PC-9 (cell line): ENCODE results near the gene TM2D1. TPM values are rescaled to one million over a fixed set of nuclear protein-coding genes. Genes with fewer than 3 reads are reported as not detected.

ENCODE experiments used
- Bru-seq: library from RNA; stranded (reverse); fragments of 400-500 nt; gene quantifications from one replicate; lab custom pipeline; 2021; lab: Mats Ljungman, UMichigan
- BruChase-seq, 2 experiments: library from RNA; stranded (reverse); fragments of 400-500 nt; gene quantifications; one replicate each; lab custom pipeline; 2021; lab: Mats Ljungman, UMichigan
- BruUV-seq: library from RNA; stranded (reverse); fragments of 400-500 nt; replicated peaks from 2 replicates; lab custom pipeline; 2021; lab: Mats Ljungman, UMichigan
- CTCF ChIA-PET: fragments of 300-600 bp; sonication (Branson Sonifier 250); formaldehyde crosslinking; loops from one replicate; lab custom pipeline; 2022; ENCODE audit warnings: antibody characterized with exemption; lab: Charles Lee
- POLR2A ChIA-PET: fragments of 300-600 bp; sonication (Branson Sonifier 250); formaldehyde crosslinking; loops from one replicate; lab custom pipeline; 2022; ENCODE audit warnings: antibody characterized with exemption; ENCODE audit not compliant: unreplicated experiment; lab: Charles Lee
- DNase-seq, 2 experiments: peaks; one replicate each; pipeline versions ENCODE4 v3.0.0 to v3.0.0-alpha.2; 2015 to 2022; ENCODE audit warnings: mixed read lengths in 1 of 2
- H2AFZ ChIP-seq: fragments of 200-600 bp; sonication (generic); 2 replicates; pipeline ENCODE4 v1.8.1; 2017; ENCODE audit warnings: antibody characterized with exemption
- H3F3A ChIP-seq: fragments of 200-600 bp; sonication (generic); 2 replicates; pipeline ENCODE4 v1.8.1; 2017; ENCODE audit warnings: antibody characterized with exemption, mild to moderate bottlenecking, low read depth; ENCODE audit not compliant: insufficient read depth
- H3K27ac ChIP-seq: fragments of 200-600 bp; sonication (generic); 2 replicates; pipeline ENCODE4 v1.6.1; 2016; ENCODE audit warnings: mixed run types
- H3K27me3 ChIP-seq: fragments of 200-600 bp; sonication (generic); 2 replicates; pipeline ENCODE4 v1.6.1; 2016; ENCODE audit warnings: low read depth, mixed run types; ENCODE audit not compliant: insufficient read depth
- H3K36me3 ChIP-seq: fragments of 200-600 bp; sonication (generic); 2 replicates; pipeline ENCODE4 v1.6.1; 2016; ENCODE audit warnings: low read depth, mixed run types
- H3K4me1 ChIP-seq: fragments of 200-600 bp; sonication (generic); replicated peaks from 2 replicates; pipeline ENCODE4 v1.6.1; 2016; ENCODE audit warnings: mixed run types; ENCODE audit not compliant: insufficient read depth
- H3K4me2 ChIP-seq: fragments of 200-600 bp; sonication (generic); 2 replicates; pipeline ENCODE4 v1.6.1; 2017; ENCODE audit warnings: mixed run types
- H3K4me3 ChIP-seq: fragments of 200-600 bp; sonication (generic); 2 replicates; pipeline ENCODE4 v1.6.1; 2016; ENCODE audit warnings: mixed run types
- H3K79me2 ChIP-seq: fragments of 200-600 bp; sonication (generic); 2 replicates; pipeline ENCODE4 v1.6.1; 2017; ENCODE audit warnings: low read depth, mixed run types
- H3K9me2 ChIP-seq: fragments of 200-600 bp; sonication (generic); 2 replicates; pipeline ENCODE4 v1.8.1; 2017; ENCODE audit warnings: mild to moderate bottlenecking; ENCODE audit not compliant: insufficient read depth
- H3K9me3 ChIP-seq: fragments of 200-600 bp; sonication (generic); 2 replicates; pipeline ENCODE4 v1.8.1; 2016; ENCODE audit warnings: low read depth; ENCODE audit not compliant: insufficient read depth
- H4K20me1 ChIP-seq: fragments of 200-600 bp; sonication (generic); 2 replicates; pipeline ENCODE4 v1.8.1; 2017; ENCODE audit not compliant: insufficient read depth
- CTCF ChIP-seq: fragments of 200-600 bp; sonication (generic); conservative IDR thresholded peaks from 2 replicates; pipeline ENCODE4 v1.6.1; 2017; ENCODE audit warnings: mixed run types, antibody characterized with exemption, mild to moderate bottlenecking, moderate library complexity
- EZH2 ChIP-seq: fragments of 200-600 bp; sonication (generic); IDR thresholded peaks from 2 replicates; pipeline ENCODE4 v1.8.0; 2017; ENCODE audit warnings: antibody characterized with exemption, low read depth
- intact Hi-C: fragments of 100-400 bp; cut with micrococcal nuclease; formaldehyde crosslinking; loops from one replicate; pipeline ENCODE4 v1.10.0; 2022; ENCODE audit not compliant: unreplicated experiment
- long read RNA-seq: library from polyadenylated mRNA; stranded (forward); transcript quantifications from one replicate; pipeline ENCODE4 v2.0.0, GENCODE V29; 2022
- total RNA-seq: library from RNA; stranded (reverse); gene quantifications from 2 replicates; pipeline ENCODE4 v1.2.3, GENCODE V29; 2021

The TM2D1 gene
- total RNA-seq: 36.8 and 42.0 TPM in 2 replicates
- Bru-seq, nascent RNA: percentile 91 among the genes with signal in this experiment
- BruChase-seq, experiment 1, labeled RNA remaining after a 2-hour chase: percentile 94 among the genes with signal in this experiment
- percentile 75 among the genes with signal in this experiment for BruChase-seq, experiment 2, labeled RNA remaining after a 6-hour chase
- long read RNA-seq, transcript TM2D1-201 (7 exons, 1,250 nt): major isoform, 72 of 114 reads
- long read RNA-seq, partial matches to known transcripts: 9 of 114 reads
- long read RNA-seq, other reads (novel, unspliced or antisense): 32 of 114 reads

GRCh38 chr1:61724813-61725694, at the start of gene TM2D1:
TM2D1 (minus strand) TSS chr1:61725141; CDS start chr1:61725120, 21 bp downstream.
- ChIA-PET CTCF (no interaction called here), POLR2A (interaction anchor here (0.6 kb wide), 3 partner anchors 12 to 88 kb away, joined by 3 to 7 read pairs (median 4); no protein-coding TSS in a partner anchor)
- Histone ChIP-seq H4K20me1 (no peaks in the 10 kb centered on the region), H3F3A (peaks cover 8% of the 10 kb centered on the region), H3K27me3 (no peaks in the 10 kb centered on the region), H2AFZ (peak within 1 kb of the TSS; percentile 89), H3K4me2 (peak within 1 kb of the TSS; percentile 89), H3K79me2 (peaks cover 46% of the 10 kb centered on the region), H3K4me3 (peak within 1 kb of the TSS; percentile 95), H3K36me3 (peaks cover 5% of the 10 kb centered on the region; the same call in 1 of the 2 replicates), H3K4me1 (peaks cover 28% of the 10 kb centered on the region; the same call in 1 of the 2 replicates), H3K9me2 (no peaks in the 10 kb centered on the region), H3K27ac (peak within 1 kb of the TSS; percentile 74), H3K9me3 (no peaks in the 10 kb centered on the region)
- DNase-seq: peak; percentile 87 to 90
- BruUV-seq: no TSS peak
- intact Hi-C loops: loop anchor here (1.0 kb wide), 1 partner anchor 17 kb away; the partner anchor contains the start of gene PATJ
- TF ChIP-seq EZH2 (no peak), CTCF (no peak)

GRCh38 chr1:61770131-61770530, 45.2 kb upstream of the TM2D1 start:
- Histone ChIP-seq H2AFZ (no peak overlapping the region), H3K27me3 (no peaks in the 10 kb centered on the region), H3F3A (peaks cover 34% of the 10 kb centered on the region; the same call in 1 of the 2 replicates), H3K79me2 (0 out of 2 replicates have a peak, but pooled peaks cover 10% of the 10 kb centered on the region), H3K27ac (0 out of 2 replicates have a peak overlapping the region, but pooled peaks have one; percentile 3), H4K20me1 (peaks cover 22% of the 10 kb centered on the region), H3K9me2 (no peaks in the 10 kb centered on the region), H3K4me3 (no peak overlapping the region), H3K36me3 (peaks cover 57% of the 10 kb centered on the region), H3K4me2 (no peak overlapping the region), H3K9me3 (no peaks in the 10 kb centered on the region), H3K4me1 (no peaks in the 10 kb centered on the region)
- ChIA-PET POLR2A (interaction anchor here (0.6 kb wide), 1 partner anchor 455 kb away, joined by 4 read pairs; no protein-coding TSS in a partner anchor), CTCF (no interaction called here)
- DNase-seq: no peak
- no TSS peak for BruUV-seq
- intact Hi-C loops: no loop called here
- TF ChIP-seq CTCF: no peak
- TF ChIP-seq EZH2: no peak

- no peak overlapping the region for H3K4me2 ChIP-seq
- peaks cover 23% of the 10 kb centered on the region for H3K4me1 ChIP-seq
- ChIA-PET POLR2A (no interaction called here), CTCF (no interaction called here)
- intact Hi-C loops: no loop called here
- H3K9me2 ChIP-seq: no peaks in the 10 kb centered on the region
- H3K27ac ChIP-seq: no peak overlapping the region; the same call in 1 of the 2 replicates
- no peak overlapping the region for H3K4me3 ChIP-seq
- no peaks in the 10 kb centered on the region for H3K27me3 ChIP-seq
- no peak for TF ChIP-seq CTCF
- TF ChIP-seq EZH2: no peak
- DNase-seq: no peak
- peaks cover 24% of the 10 kb centered on the region for H3K36me3 ChIP-seq
- H4K20me1 ChIP-seq: peaks cover 23% of the 10 kb centered on the region
- H3F3A ChIP-seq: peaks cover 12% of the 10 kb centered on the region
- no peak overlapping the region for H2AFZ ChIP-seq
- no TSS peak for BruUV-seq
- H3K9me3 ChIP-seq: no peaks in the 10 kb centered on the region
- peaks cover 96% of the 10 kb centered on the region for H3K79me2 ChIP-seq
Observed at GRCh38 chr1:61757950-61758349, 33.0 kb upstream of the TM2D1 start.
